OCI-LY1 (cell line): ENCODE measurements around the gene DPY19L3.

ENCODE experiments used
- CTCF ChIP-seq: fragments of 200-600 bp; sonication (generic), shearing (Covaris generic); IDR thresholded peaks from 2 replicates; pipeline ENCODE4 v1.5.1; 2017; ENCODE audit warnings: mild to moderate bottlenecking, antibody characterized with exemption, low read length, moderate library complexity, mixed read lengths
- EZH2 ChIP-seq: fragments of 200-600 bp; sonication (generic), shearing (Covaris generic); IDR thresholded peaks from 2 replicates; pipeline ENCODE4 v1.8.0; 2017; ENCODE audit warnings: borderline replicate concordance, mixed run types, mild to moderate bottlenecking, antibody characterized with exemption, low read length, moderate library complexity, mixed read lengths

DNA sequence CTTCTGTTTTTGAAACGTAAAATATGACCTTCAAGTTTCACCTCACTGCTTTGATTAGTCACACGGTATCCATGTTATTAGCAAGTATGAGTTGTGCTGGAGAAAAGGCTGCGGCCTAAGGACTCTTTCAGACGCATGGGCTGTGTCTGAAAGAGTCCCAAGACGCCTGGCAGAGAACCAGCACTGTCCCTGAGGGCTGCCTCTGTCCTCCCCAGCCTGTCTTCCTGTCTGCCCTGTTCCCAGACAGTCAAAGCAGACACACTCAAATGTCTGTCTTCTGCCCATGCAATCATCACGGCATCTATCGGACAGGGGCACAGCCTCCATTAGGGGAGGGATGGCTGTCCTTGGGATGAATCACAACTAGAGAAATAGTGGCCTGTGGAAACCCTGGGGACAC lies 65.5 kb downstream of the DPY19L3 start:
- TF ChIP-seq CTCF (no peak), EZH2 (no peak)
